ENCODE results near the gene ADCK1.
"Not testable (repeated sequence)": the region's sequence is repeated elsewhere in the genome, so short reads cannot be mapped to it uniquely, and the experiment has no call there.

The ADCK1 gene

DNA sequence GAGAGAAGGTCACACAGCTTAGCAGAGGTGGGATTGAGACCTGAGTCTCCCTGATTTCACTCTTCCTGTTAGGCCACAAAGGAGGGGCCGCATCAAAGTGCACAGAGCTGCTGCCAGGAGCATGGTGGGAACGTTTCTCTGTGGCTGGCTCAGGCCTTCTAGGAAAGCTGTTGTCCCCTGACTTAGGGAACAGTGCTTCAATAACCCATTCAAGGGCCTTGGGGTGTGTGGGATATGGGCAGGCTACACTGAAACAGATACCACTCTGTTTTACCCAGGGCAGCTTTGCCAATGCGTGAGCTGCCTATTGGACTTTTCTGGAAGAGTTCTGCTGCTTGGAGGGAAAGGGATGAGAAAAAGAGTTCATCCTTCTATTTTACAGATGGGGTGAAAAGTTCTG, 110.0 kb downstream of the ADCK1 start:
- TF ChIP-seq, protein P1, sequence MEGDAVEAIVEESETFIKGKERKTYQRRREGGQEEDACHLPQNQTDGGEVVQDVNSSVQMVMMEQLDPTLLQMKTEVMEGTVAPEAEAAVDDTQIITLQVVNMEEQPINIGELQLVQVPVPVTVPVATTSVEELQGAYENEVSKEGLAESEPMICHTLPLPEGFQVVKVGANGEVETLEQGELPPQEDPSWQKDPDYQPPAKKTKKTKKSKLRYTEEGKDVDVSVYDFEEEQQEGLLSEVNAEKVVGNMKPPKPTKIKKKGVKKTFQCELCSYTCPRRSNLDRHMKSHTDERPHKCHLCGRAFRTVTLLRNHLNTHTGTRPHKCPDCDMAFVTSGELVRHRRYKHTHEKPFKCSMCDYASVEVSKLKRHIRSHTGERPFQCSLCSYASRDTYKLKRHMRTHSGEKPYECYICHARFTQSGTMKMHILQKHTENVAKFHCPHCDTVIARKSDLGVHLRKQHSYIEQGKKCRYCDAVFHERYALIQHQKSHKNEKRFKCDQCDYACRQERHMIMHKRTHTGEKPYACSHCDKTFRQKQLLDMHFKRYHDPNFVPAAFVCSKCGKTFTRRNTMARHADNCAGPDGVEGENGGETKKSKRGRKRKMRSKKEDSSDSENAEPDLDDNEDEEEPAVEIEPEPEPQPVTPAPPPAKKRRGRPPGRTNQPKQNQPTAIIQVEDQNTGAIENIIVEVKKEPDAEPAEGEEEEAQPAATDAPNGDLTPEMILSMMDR (IDR thresholded peaks at IDR 0.05; ENCODE audit: low read length, missing control alignments) = no peak
- no peak overlapping the region for H3K4me3 ChIP-seq (replicated peaks; ENCODE audit: low read depth, low read length)
- DNase-seq (ENCODE audit: low read depth) = no peak

DNA sequence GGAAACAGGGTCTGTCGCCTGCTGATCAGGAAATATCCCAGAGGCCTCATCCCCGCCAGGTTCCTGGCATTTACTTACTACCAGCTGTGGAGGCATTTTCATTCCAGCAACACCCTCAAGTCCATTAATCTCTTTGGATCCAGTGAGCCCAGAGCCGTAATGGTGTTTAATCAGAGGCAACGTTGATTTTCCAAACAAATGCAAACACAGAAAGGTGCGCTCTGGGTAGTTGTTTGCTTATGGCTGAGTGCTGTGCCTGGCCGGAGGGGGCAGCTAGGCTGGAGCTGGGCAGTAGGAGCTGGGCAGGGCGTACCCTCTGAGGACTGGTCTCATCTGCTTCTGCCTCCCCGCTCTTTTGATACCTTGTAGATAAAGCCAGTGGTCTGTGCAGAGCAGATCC, 110.6 kb downstream of the ADCK1 start:
- TF ChIP-seq, protein P1 (IDR thresholded peaks at IDR 0.05; ENCODE audit: low read length, missing control alignments) = no peak
- no peak for DNase-seq (ENCODE audit: low read depth)
- H3K4me3 ChIP-seq (replicated peaks; ENCODE audit: low read depth, low read length) = no peak overlapping the region

DNA sequence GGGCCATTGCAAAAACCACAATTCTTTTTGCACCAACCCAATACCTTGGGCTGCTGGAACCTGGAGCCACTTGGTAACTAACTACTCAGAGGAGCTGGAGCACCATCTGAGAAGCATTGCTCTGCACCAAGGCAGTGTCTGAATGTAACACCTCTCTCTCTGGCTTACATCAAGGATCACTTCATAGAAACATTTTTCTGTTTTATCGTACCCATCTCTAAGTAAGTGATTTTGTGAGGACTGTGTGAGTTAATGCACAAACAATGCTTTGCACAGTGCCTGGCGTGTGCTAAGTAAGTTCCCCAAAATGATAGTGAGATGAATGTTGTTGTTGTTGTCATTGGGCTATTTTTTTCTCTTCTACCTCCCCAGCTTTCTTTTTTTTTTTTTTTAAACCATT, 111.4 kb downstream of the ADCK1 start:
- DNase-seq (ENCODE audit: low read depth) = no peak
- H3K4me3 ChIP-seq (replicated peaks; ENCODE audit: low read depth, low read length) = no peak overlapping the region
- TF ChIP-seq, protein P1 (IDR thresholded peaks at IDR 0.05; ENCODE audit: low read length, missing control alignments) = no peak

DNA sequence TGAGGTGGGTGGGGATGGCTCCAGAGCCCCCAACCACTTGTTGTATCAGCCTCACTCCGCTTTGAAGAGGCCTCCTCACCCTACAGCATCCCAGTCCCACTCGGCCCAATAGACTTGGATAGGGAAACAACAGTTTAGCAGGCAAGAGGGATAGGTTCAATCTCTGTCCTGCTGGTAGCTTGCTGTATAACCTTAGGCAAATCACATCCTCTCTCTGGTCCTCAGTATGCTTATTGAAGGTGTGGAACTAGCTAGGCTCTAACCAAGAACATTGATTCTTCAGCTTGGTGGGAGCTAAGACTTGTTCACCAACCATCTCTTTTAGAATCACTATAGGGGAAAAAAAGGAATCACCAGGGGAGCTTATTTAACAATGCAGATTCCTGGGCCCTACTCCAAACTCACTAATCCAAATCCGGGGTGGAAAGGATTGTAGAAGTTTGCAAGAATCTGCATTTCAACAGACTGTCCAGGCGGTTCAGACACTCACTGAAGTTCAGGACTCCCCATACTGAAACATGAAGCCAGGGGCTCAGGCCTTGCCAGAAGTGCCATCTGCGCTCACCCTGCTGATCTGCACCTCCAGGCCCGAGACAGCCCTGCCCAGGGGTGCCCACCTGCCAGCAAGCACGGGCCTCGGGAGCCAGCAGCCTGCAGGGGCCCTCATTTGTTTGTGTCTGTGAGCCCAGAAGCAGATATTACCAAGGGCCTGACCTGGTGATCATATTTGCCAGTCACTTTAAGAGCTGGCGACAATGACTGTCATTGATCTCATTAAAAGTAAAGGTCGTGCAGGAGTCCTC, 113.0 kb downstream of the ADCK1 start:
- H3K4me3 ChIP-seq (replicated peaks; ENCODE audit: low read depth, low read length) = no peak overlapping the region
- no peak for DNase-seq (ENCODE audit: low read depth)
- TF ChIP-seq, protein P1 (IDR thresholded peaks at IDR 0.05; ENCODE audit: low read length, missing control alignments) = no peak

DNA sequence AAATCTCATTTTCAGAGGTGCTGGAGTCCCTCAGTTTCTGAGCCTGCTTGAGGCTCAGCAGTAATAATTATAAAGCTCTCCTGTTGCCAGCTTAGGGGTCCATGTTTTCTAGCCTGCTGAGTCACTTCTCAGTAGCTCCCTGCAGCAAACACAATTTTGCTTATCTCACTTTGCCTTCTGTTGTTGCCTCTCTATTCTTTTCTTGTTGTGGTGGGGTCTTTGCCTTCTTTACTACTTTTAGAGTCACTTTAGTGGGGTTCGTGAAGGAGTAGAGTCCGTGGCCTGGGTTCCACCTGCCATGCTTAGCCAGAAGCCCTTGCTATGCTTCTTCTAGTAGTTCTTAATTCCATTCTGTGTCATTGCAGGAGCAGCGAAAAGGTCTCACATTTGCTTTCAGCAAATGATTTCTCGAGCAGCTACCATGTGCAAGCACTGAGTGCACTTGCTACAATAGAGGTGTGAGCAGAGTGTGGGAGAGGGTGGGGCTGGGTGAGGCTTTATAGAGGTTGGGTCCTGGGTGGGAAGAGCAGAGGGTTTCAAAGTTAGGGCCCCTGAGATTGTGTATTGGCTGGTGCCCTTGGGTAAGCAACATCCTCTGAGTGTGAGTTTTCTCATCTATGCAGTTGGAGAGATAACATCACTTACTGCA, 114.3 kb downstream of the ADCK1 start:
- no peak overlapping the region for H3K4me3 ChIP-seq (replicated peaks; ENCODE audit: low read depth, low read length)
- DNase-seq (ENCODE audit: low read depth) = no peak
- TF ChIP-seq, protein P1 (IDR thresholded peaks at IDR 0.05; ENCODE audit: low read length, missing control alignments) = no peak

DNA sequence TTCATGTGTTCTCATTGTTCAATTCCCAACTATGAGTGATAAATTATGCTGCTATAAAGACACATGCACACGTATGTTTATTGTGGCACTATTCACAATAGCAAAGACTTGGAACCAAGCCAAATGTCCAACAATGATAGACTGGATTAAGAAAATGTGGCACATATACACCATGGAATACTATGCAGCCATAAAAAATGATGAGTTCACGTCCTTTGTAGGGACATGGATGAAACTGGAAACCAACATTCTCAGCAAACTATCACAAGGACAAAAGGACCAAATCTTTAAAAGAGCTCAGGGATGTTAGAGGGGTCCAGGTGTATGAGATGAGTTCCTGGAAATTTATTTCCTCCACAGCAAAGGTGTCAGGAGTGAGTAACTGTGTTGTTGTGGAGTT, 115.5 kb downstream of the ADCK1 start:
- H3K4me3 ChIP-seq (replicated peaks; ENCODE audit: low read depth, low read length); DNase-seq (ENCODE audit: low read depth): not testable (repeated sequence)

DNA sequence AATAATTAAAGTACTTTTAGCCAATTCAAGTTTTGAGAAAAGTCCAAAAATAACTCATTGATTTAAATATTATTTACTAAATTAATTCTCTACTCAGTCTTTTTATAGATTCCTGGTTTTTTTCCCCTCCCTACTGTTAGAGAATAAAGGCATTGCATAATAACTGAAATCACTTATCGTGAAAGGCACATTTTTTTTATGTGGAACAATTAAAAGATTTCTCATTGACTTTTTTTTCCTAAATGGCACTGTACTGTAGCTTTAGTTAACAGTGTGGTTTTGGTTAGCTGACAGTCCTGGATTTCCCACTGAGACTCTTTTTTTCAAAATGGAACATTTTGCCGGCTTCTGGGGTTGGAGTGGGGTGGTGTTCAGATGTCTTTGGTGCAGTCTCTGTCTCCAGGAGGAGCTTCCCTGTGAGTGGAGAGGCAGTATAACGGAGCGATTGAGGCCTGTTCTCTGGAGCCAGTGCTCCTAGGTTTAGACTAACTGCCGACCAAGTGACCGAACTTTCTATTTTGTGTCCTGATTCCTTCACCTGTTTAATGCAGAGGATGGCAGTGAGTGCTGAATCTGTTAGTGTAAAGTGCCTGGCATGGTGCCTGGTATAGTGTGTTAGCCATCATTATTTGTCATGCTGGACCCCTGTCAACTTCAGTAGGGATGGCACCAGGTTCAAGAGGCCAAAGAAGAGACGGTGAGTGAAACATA, 117.7 kb downstream of the ADCK1 start:
- no peak overlapping the region for H3K4me3 ChIP-seq (replicated peaks; ENCODE audit: low read depth, low read length)
- TF ChIP-seq, protein P1 (IDR thresholded peaks at IDR 0.05; ENCODE audit: low read length, missing control alignments) = no peak
- DNase-seq (ENCODE audit: low read depth) = no peak

Data from fibroblast of pulmonary artery (primary cell).